ENCODE measurements around the gene SLFN5.

DNA sequence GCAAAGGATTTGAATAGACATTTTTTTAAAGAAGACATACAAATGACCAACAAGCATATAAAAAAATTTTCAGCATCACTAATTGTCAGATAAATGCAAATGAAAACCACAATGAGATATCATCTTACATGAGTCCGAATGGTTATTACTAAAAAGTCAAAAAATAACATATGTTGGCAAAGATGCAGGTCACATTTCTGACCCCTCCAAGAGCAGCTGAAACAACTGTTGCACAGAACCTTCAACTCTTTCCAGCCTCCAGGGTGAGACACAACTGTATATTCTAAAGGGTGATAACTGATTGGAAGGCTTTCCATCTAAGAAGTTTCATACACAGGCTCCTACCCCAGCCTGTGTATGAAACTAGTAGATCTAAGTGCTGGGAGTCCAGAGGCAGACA is 51.9 kb downstream of the SLFN5 start:
- TF ChIP-seq, protein P1, sequence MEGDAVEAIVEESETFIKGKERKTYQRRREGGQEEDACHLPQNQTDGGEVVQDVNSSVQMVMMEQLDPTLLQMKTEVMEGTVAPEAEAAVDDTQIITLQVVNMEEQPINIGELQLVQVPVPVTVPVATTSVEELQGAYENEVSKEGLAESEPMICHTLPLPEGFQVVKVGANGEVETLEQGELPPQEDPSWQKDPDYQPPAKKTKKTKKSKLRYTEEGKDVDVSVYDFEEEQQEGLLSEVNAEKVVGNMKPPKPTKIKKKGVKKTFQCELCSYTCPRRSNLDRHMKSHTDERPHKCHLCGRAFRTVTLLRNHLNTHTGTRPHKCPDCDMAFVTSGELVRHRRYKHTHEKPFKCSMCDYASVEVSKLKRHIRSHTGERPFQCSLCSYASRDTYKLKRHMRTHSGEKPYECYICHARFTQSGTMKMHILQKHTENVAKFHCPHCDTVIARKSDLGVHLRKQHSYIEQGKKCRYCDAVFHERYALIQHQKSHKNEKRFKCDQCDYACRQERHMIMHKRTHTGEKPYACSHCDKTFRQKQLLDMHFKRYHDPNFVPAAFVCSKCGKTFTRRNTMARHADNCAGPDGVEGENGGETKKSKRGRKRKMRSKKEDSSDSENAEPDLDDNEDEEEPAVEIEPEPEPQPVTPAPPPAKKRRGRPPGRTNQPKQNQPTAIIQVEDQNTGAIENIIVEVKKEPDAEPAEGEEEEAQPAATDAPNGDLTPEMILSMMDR (IDR thresholded peaks at IDR 0.05; ENCODE audit: borderline replicate concordance, extremely low read depth, low read length, poor library complexity, severe bottlenecking), result no peak
- no peak for TF ChIP-seq EZH2 (IDR thresholded peaks at IDR 0.05; ENCODE audit: borderline replicate concordance, low read depth, low read length, severe bottlenecking)

Data from DND-41 (cell line).